ENCODE results near the gene EML4.

- TF ChIP-seq CTCF (IDR thresholded peaks at IDR 0.05; ENCODE audit: borderline replicate concordance, extremely low read depth, low read length, poor library complexity, severe bottlenecking) (no peak), EZH2 (IDR thresholded peaks at IDR 0.05; ENCODE audit: borderline replicate concordance, low read depth, low read length, severe bottlenecking) (no peak)
These were observed 35.4 kb upstream of the EML4 start for GRCh38 chr2:42133771-42134195.
